Endothelial cell of umbilical vein (primary cell): Measurements from ENCODE around the gene SLC41A3. TPM values are rescaled to one million over a fixed set of nuclear protein-coding genes. Genes with fewer than 3 reads are reported as not detected.

Experiments used
- BruUV-seq: library from RNA; stranded (reverse); fragments of 400-500 nt; replicated peaks from 2 replicates; lab custom pipeline; 2021; lab: Mats Ljungman, UMichigan
- CTCF ChIA-PET: fragments of 300-600, 350-600 bp; sonication (Branson Sonifier 250); formaldehyde crosslinking; loops from one replicate; lab custom pipeline; 2021; ENCODE audit warnings: antibody characterized with exemption, inconsistent platforms; lab: Charles Lee
- POLR2A ChIA-PET: fragments of 300-600, 350-600 bp; sonication (Branson Sonifier 250); formaldehyde crosslinking; loops from one replicate; lab custom pipeline; 2021; ENCODE audit warnings: antibody characterized with exemption, inconsistent platforms; lab: Charles Lee
- DNase-seq: peaks from one replicate; pipeline ENCODE4 v3.0.0-alpha.2; 2011; ENCODE audit warnings: low read depth, low spot score
- FAIRE-seq: peaks from 2 replicates; lab custom pipeline; 2011; peaks lifted over from hg19 to GRCh38; lab: Jason Lieb, UNC
- H2AFZ ChIP-seq: 2 replicates; pipeline ENCODE4 v1.6.0; 2012; ENCODE audit warnings: low read depth, low read length, control low read depth, inconsistent platforms
- H3K27ac ChIP-seq: 2 replicates; pipeline ENCODE4 v1.5.1; 2011; ENCODE audit warnings: low read depth, mild to moderate bottlenecking, control low read depth, low read length, moderate library complexity; ENCODE audit not compliant: insufficient read depth
- H3K27me3 ChIP-seq, 2 experiments: 2 replicates each; pipeline versions ENCODE4 v1.6.0 to v1.6.1; 2011; ENCODE audit warnings: low read length in 2 of 2, mixed read lengths in 1 of 2; ENCODE audit not compliant: control insufficient read depth in 2 of 2, insufficient read depth in 2 of 2
- H3K36me3 ChIP-seq, 2 experiments: 2 replicates in 1 of 2; 3 replicates in 1 of 2; pipeline ENCODE4 v1.5.1; 2011; ENCODE audit warnings: low read length in 2 of 2, mild to moderate bottlenecking in 1 of 2, moderate library complexity in 1 of 2; ENCODE audit not compliant: control insufficient read depth in 2 of 2, insufficient read depth in 2 of 2; ENCODE audit errors: extremely low read depth in 1 of 2
- H3K4me1 ChIP-seq: 3 replicates; pipeline ENCODE4 v1.5.1; 2011; ENCODE audit warnings: mild to moderate bottlenecking, low read length; ENCODE audit not compliant: control insufficient read depth, insufficient read depth; ENCODE audit errors: extremely low read depth
- H3K4me2 ChIP-seq: 2 replicates; pipeline ENCODE4 v1.6.1; 2011; ENCODE audit warnings: low read length, control low read depth, mixed read lengths; ENCODE audit not compliant: insufficient read depth
- H3K4me3 ChIP-seq, 3 experiments: fragments of 200-600 bp in 1 of 3; sonication (generic), shearing (Covaris generic) in 1 of 3; replicated peaks in 1 of 3; 2 replicates each; pipeline ENCODE4 v1.5.1; 2011 to 2016; ENCODE audit warnings: control low read depth in 3 of 3, low read length in 3 of 3, mild to moderate bottlenecking in 2 of 3, inconsistent platforms in 1 of 3, low read depth in 1 of 3, moderate library complexity in 1 of 3; ENCODE audit not compliant: insufficient read depth in 1 of 3
- H3K79me2 ChIP-seq: 2 replicates; pipeline ENCODE4 v1.6.0; 2012; ENCODE audit warnings: low read length, inconsistent platforms; ENCODE audit not compliant: control insufficient read depth, insufficient read depth
- H3K9ac ChIP-seq: replicated peaks from 2 replicates; pipeline ENCODE3; 2011; ENCODE audit warnings: low read length, control low read depth; ENCODE audit not compliant: insufficient read depth; ENCODE audit errors: extremely low read depth
- H3K9me1 ChIP-seq: replicated peaks from 3 replicates; pipeline ENCODE4 v1.6.0; 2011; ENCODE audit warnings: mild to moderate bottlenecking, low read length; ENCODE audit not compliant: control insufficient read depth, insufficient read depth; ENCODE audit errors: extremely low read depth
- H3K9me3 ChIP-seq: replicated peaks from 2 replicates; pipeline ENCODE4 v1.5.1; 2012; ENCODE audit warnings: low read length, inconsistent platforms; ENCODE audit not compliant: control insufficient read depth, insufficient read depth
- H4K20me1 ChIP-seq: replicated peaks from 2 replicates; pipeline ENCODE3; 2011; ENCODE audit warnings: mild to moderate bottlenecking, low read length; ENCODE audit not compliant: control insufficient read depth, insufficient read depth; ENCODE audit errors: extremely low read depth
- EZH2 ChIP-seq: IDR thresholded peaks from 2 replicates; pipeline ENCODE4 v1.6.1; 2012; ENCODE audit warnings: borderline replicate concordance, low read depth, mild to moderate bottlenecking, moderate library complexity, low read length, inconsistent platforms; ENCODE audit not compliant: severe bottlenecking
- FOS ChIP-seq: IDR thresholded peaks from 2 replicates; pipeline ENCODE4 v1.6.1; 2011; ENCODE audit warnings: mild to moderate bottlenecking, low read length, moderate library complexity, borderline replicate concordance; ENCODE audit not compliant: insufficient read depth
- GATA2 ChIP-seq: IDR thresholded peaks from 2 replicates; pipeline ENCODE4 v1.7.0; 2011; ENCODE audit warnings: low read depth, mild to moderate bottlenecking, moderate library complexity, mixed read lengths, low read length; ENCODE audit not compliant: insufficient read length, insufficient read depth
- JUN ChIP-seq: IDR thresholded peaks from 2 replicates; pipeline ENCODE4 v1.6.1; 2011; ENCODE audit warnings: borderline replicate concordance, low read depth; ENCODE audit not compliant: insufficient read length, insufficient read depth
- MYC ChIP-seq: IDR thresholded peaks from one replicate; pipeline ENCODE4 v1.6.1; 2011; ENCODE audit warnings: mild to moderate bottlenecking, low read depth, low read length
- POLR2A ChIP-seq: IDR thresholded peaks from 2 replicates; pipeline ENCODE4 v1.6.1; 2012; ENCODE audit warnings: low read depth, mild to moderate bottlenecking, control low read depth, low read length
- POLR2AphosphoS5 ChIP-seq: IDR thresholded peaks from 2 replicates; pipeline ENCODE4 v1.6.1; 2012; ENCODE audit warnings: low read depth, mild to moderate bottlenecking, control low read depth, low read length, moderate library complexity; ENCODE audit not compliant: insufficient read depth
- dilution Hi-C: fragments of 300-500 bp; cut with MboI; formaldehyde crosslinking; loops from one replicate; pipeline ENCODE4 v1.15.0; 2019; ENCODE audit warnings: low sequenced_read_pairs; ENCODE audit not compliant: extremely low pct_ligation_motif_present
- intact Hi-C: fragments of 100-400 bp; cut with micrococcal nuclease; formaldehyde crosslinking; loops from one replicate; pipeline ENCODE4 v1.10.0; 2022
- polyA plus RNA-seq, 4 experiments: library from polyadenylated mRNA; depleted of rRNA in 3 of 4; stranded (reverse) in 3 of 4; unstranded in 1 of 4; fragments of >200 nt; gene quantifications; 2 replicates each; pipeline versions ENCODE4 v1.2.1 to v1.2.3, GENCODE V29; 2011 to 2012; ENCODE audit warnings: missing spikeins in 1 of 4
- total RNA-seq: library from RNA; stranded (reverse); gene quantifications from 2 replicates; pipeline ENCODE4 v1.2.3, GENCODE V29; 2021
- TF ChIP-seq, protein P1 (sequence below): IDR thresholded peaks from 2 replicates; pipeline ENCODE4 v1.6.1; 2011; ENCODE audit not compliant: insufficient read depth, insufficient read length
- TF ChIP-seq, protein P2 (sequence below), 2 donors: IDR thresholded peaks; 1 replicate in 1 of 2; 2 replicates in 1 of 2; pipeline ENCODE4 v1.5.1; 2011; ENCODE audit warnings: low read length in 2 of 2, mild to moderate bottlenecking in 2 of 2, moderate library complexity in 2 of 2, control low read depth in 1 of 2, inconsistent platforms in 1 of 2, low read depth in 1 of 2; ENCODE audit not compliant: insufficient read depth in 1 of 2; ENCODE audit errors: extremely low read depth in 1 of 2

Gene SLC41A3
- total and polyA plus RNA-seq, 2 donors (not counting 3 experiments of a cell fraction or from before 2014, with no cell fraction given): 52.5 to 118 TPM

DNA sequence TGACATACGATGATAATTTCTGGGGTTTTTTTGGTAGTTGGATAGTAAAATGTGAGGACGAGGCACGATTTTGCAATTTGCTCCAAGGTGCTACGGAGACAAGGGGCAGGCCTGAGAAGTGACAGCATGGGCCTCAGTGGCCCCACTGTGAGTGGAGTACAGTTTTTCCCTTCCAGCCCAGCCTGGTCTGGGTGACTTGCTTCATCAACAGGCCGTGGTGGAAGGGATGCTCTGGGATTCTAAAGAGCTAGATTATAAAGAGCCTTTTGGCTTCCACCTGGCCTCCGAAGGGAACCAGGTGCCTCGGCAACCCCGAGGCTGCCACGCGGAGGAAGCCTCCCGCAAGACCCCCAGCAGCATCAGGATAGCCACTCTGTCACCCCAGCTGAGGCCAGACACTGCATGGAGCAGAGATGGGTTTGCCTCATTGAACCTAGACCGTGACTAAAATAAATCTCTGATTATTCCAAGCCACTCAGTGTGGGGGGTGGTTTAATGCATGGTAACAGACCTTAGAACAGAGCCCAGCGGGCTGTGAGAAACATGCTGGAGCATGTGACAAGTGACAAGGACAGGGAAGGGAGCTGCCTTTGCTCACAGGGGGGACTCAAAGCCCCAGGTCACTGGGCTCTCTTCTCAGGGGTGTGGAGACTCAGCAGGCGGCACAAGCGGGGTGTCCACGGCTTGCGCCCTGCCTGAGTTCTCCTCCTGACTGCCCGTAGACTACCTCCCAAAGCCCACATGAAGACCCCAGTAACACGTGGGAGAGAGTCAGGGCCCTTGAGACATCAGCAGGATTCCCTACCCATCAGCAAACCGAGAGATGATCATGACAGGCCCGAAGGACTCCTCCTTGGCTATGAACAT is 22.6 kb upstream of the SLC41A3 start:
- Histone ChIP-seq H3K27me3 (no peaks in the 10 kb centered on the region), H3K27ac (no peak overlapping the region), H3K4me3 (no peak overlapping the region), H3K9me3 (no peaks in the 10 kb centered on the region), H3K4me1 (no peaks in the 10 kb centered on the region), H3K9me1 (no peaks in the 10 kb centered on the region), H4K20me1 (no peaks in the 10 kb centered on the region), H3K79me2 (no peaks in the 10 kb centered on the region), H3K36me3 (no peaks in the 10 kb centered on the region), H3K9ac (no peak overlapping the region), H3K4me2 (no peak overlapping the region), H2AFZ (no peak overlapping the region)
- intact Hi-C loops: no loop called here
- POLR2A ChIA-PET: no interaction called here
- TF ChIP-seq GATA2 (no peak), EZH2 (no peak), POLR2AphosphoS5 (no peak), FOS (no peak), POLR2A (no peak), MYC (no peak), JUN (no peak)
- TF ChIP-seq, protein P1, sequence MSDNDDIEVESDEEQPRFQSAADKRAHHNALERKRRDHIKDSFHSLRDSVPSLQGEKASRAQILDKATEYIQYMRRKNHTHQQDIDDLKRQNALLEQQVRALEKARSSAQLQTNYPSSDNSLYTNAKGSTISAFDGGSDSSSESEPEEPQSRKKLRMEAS: no peak
- TF ChIP-seq, protein P2, sequence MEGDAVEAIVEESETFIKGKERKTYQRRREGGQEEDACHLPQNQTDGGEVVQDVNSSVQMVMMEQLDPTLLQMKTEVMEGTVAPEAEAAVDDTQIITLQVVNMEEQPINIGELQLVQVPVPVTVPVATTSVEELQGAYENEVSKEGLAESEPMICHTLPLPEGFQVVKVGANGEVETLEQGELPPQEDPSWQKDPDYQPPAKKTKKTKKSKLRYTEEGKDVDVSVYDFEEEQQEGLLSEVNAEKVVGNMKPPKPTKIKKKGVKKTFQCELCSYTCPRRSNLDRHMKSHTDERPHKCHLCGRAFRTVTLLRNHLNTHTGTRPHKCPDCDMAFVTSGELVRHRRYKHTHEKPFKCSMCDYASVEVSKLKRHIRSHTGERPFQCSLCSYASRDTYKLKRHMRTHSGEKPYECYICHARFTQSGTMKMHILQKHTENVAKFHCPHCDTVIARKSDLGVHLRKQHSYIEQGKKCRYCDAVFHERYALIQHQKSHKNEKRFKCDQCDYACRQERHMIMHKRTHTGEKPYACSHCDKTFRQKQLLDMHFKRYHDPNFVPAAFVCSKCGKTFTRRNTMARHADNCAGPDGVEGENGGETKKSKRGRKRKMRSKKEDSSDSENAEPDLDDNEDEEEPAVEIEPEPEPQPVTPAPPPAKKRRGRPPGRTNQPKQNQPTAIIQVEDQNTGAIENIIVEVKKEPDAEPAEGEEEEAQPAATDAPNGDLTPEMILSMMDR (IDR thresholded peaks at IDR 0.05; ENCODE audit: extremely low read depth in 1 of 2, insufficient read depth in 1 of 2, low read depth in 1 of 2, low read length in 2 of 2): no peak
- dilution Hi-C loops: no loop called here
- DNase-seq (no peak), FAIRE-seq (no peak)
- CTCF ChIA-PET: no interaction called here
- BruUV-seq: no TSS peak
